A549 (cell line): Measurements from ENCODE around the gene TPCN1. TPM values are rescaled to one million over a fixed set of nuclear protein-coding genes. Genes with fewer than 3 reads are reported as not detected.

Source experiments
- ATAC-seq, 2 experiments: fragments of 200-7000 bp in 1 of 2; fragments of >200 bp in 1 of 2; cut with Nextera tagmentation in 1 of 2; cut with Tn5 transposase in 1 of 2; 3 replicates each; pipeline versions ENCODE4 v1.8.0 to v1.9.1; 2018 to 2020; ENCODE audit warnings: mild to moderate bottlenecking in 1 of 2, moderate library complexity in 1 of 2
- CTCF ChIA-PET: fragments of 300-600 bp; sonication (Branson Sonifier 250); formaldehyde crosslinking; extraction: SDS; loops from one replicate; lab custom pipeline; 2021; ENCODE audit warnings: antibody characterized with exemption, inconsistent platforms; lab: Yijun Ruan, JAX
- POLR2A ChIA-PET: fragments of 350-600 bp; formaldehyde crosslinking; extraction: SDS; loops from one replicate; lab custom pipeline; 2021; ENCODE audit warnings: antibody characterized with exemption, inconsistent platforms; lab: Yijun Ruan, JAX
- DNase-seq, 2 experiments: peaks; one replicate each; pipeline versions ENCODE4 v3.0.0 to v3.0.0-alpha.2; 2011 to 2016; ENCODE audit warnings: low read depth in 1 of 2, low spot score in 1 of 2
- FAIRE-seq: peaks from 2 replicates; lab custom pipeline; 2011; peaks lifted over from hg19 to GRCh38; lab: Jason Lieb, UNC
- H3K27ac ChIP-seq, 2 experiments: fragments of >200 bp; sonication (Bioruptor Twin); formaldehyde crosslinking; 3 replicates each; pipeline ENCODE4 v1.5.1; 2016 to 2017
- H3K4me1 ChIP-seq: fragments of >200 bp; sonication (Bioruptor Twin); formaldehyde crosslinking; 3 replicates; pipeline ENCODE4 v1.6.1; 2016
- H3K4me2 ChIP-seq: fragments of >200 bp; sonication (Bioruptor Twin); formaldehyde crosslinking; 3 replicates; pipeline ENCODE4 v1.6.1; 2016
- H3K4me3 ChIP-seq: fragments of >200 bp; sonication (Bioruptor Twin); formaldehyde crosslinking; 3 replicates; pipeline ENCODE4 v1.5.1; 2016
- H3K9me3 ChIP-seq: fragments of >200 bp; sonication (Bioruptor Twin); formaldehyde crosslinking; 3 replicates; pipeline ENCODE4 v1.6.1; 2016
- ATOH8 ChIP-seq: fragments of 250-450 bp; sonication (Bioruptor Pico); IDR thresholded peaks from 2 replicates; pipeline ENCODE4 v1.5.0; 2020; ENCODE audit warnings: low read depth, mild to moderate bottlenecking, moderate library complexity
- CBX2 ChIP-seq: fragments of 200-600 bp; sonication (generic); IDR thresholded peaks from 2 replicates; pipeline ENCODE4 v1.6.1; 2016; ENCODE audit warnings: low read depth, mild to moderate bottlenecking, borderline replicate concordance
- CEBPB ChIP-seq, 2 experiments: fragments of >200 bp in 1 of 2; sonication (Bioruptor Twin) in 1 of 2; formaldehyde crosslinking in 1 of 2; IDR thresholded peaks; 2 replicates each; pipeline ENCODE4 v1.6.1; 2012 to 2016
- CHD2 ChIP-seq: fragments of 150-350 bp; IDR thresholded peaks from 2 replicates; pipeline ENCODE4 v1.6.1; 2014; ENCODE audit warnings: low read length; ENCODE audit not compliant: partially characterized antibody
- CHD4 ChIP-seq: fragments of 200-600 bp; sonication (generic); IDR thresholded peaks from 2 replicates; pipeline ENCODE4 v1.6.1; 2016; ENCODE audit warnings: antibody characterized with exemption, mild to moderate bottlenecking, borderline replicate concordance
- EHMT2 ChIP-seq: fragments of 200-600 bp; sonication (generic); IDR thresholded peaks from 2 replicates; pipeline ENCODE4 v1.6.1; 2016; ENCODE audit warnings: antibody characterized with exemption, low read depth, mild to moderate bottlenecking, moderate library complexity
- FOXS1 ChIP-seq: fragments of 250-450 bp; sonication (Bioruptor Pico); IDR thresholded peaks from 2 replicates; pipeline ENCODE4 v1.5.0; 2020; ENCODE audit warnings: mild to moderate bottlenecking, moderate library complexity
- HES2 ChIP-seq: fragments of >200 bp; sonication (Bioruptor Twin); formaldehyde crosslinking; IDR thresholded peaks from 2 replicates; pipeline ENCODE4 v1.6.1; 2016
- HEYL ChIP-seq: fragments of 250-450 bp; sonication (Bioruptor Pico); IDR thresholded peaks from 2 replicates; pipeline ENCODE4 v1.8.0; 2021; ENCODE audit warnings: mild to moderate bottlenecking, moderate library complexity
- HOXB5 ChIP-seq: fragments of 250-450 bp; sonication (Bioruptor Pico); IDR thresholded peaks from 2 replicates; pipeline ENCODE4 v1.5.0; 2020; ENCODE audit warnings: mild to moderate bottlenecking, moderate library complexity
- JUN ChIP-seq, 2 experiments: fragments of >200 bp; sonication (Bioruptor Twin); formaldehyde crosslinking; IDR thresholded peaks; 2 replicates in 1 of 2; 3 replicates in 1 of 2; pipeline ENCODE4 v1.6.1; 2016 to 2017
- JUNB ChIP-seq: fragments of >200 bp; sonication (Bioruptor Twin); formaldehyde crosslinking; IDR thresholded peaks from 2 replicates; pipeline ENCODE4 v1.6.1; 2016
- KDM5A ChIP-seq: fragments of 200-600 bp; sonication (generic); IDR thresholded peaks from 2 replicates; pipeline ENCODE4 v1.6.1; 2016; ENCODE audit warnings: antibody characterized with exemption, mild to moderate bottlenecking
- MAFK ChIP-seq: fragments of 450-650 bp; IDR thresholded peaks from 2 replicates; pipeline ENCODE4 v1.6.1; 2014; ENCODE audit not compliant: partially characterized antibody
- NPAS2 ChIP-seq: fragments of 250-450 bp; sonication (Bioruptor Pico); IDR thresholded peaks from 2 replicates; pipeline ENCODE4 v1.8.0; 2022; ENCODE audit warnings: mild to moderate bottlenecking, moderate library complexity, borderline replicate concordance
- RAD21 ChIP-seq, 2 experiments: fragments of >200 bp in 1 of 2; sonication (Bioruptor Twin) in 1 of 2; formaldehyde crosslinking in 1 of 2; IDR thresholded peaks in 1 of 2; conservative IDR thresholded peaks in 1 of 2; 2 replicates in 1 of 2; 3 replicates in 1 of 2; pipeline ENCODE4 v1.6.1; 2012 to 2018; ENCODE audit warnings: inconsistent platforms in 1 of 2
- RARB ChIP-seq: fragments of 250-450 bp; sonication (Bioruptor Pico); IDR thresholded peaks from 2 replicates; pipeline ENCODE4 v1.8.0; 2021; ENCODE audit warnings: mild to moderate bottlenecking, moderate library complexity
- REST ChIP-seq: fragments of 200-600 bp; sonication (generic); IDR thresholded peaks from 2 replicates; pipeline ENCODE4 v1.6.1; 2016; ENCODE audit warnings: antibody characterized with exemption, mild to moderate bottlenecking, moderate library complexity
- RNF2 ChIP-seq: fragments of 200-600 bp; sonication (generic); IDR thresholded peaks from 2 replicates; pipeline ENCODE4 v1.6.1; 2016; ENCODE audit warnings: low read depth, mild to moderate bottlenecking, antibody characterized with exemption, moderate library complexity, borderline replicate concordance
- SMC3 ChIP-seq: fragments of >200 bp; sonication (Bioruptor Twin); formaldehyde crosslinking; IDR thresholded peaks from 3 replicates; pipeline ENCODE4 v1.6.1; 2018; ENCODE audit warnings: inconsistent platforms
- TP53 ChIP-seq: fragments of 250-450 bp; sonication (Bioruptor Pico); IDR thresholded peaks from 2 replicates; pipeline ENCODE4 v1.5.0; 2021; ENCODE audit warnings: mild to moderate bottlenecking, moderate library complexity
- ZC3H11A ChIP-seq: fragments of 450-650 bp; IDR thresholded peaks from 2 replicates; pipeline ENCODE4 v1.6.1; 2014; ENCODE audit warnings: antibody characterized with exemption, mild to moderate bottlenecking
- ZSCAN20 ChIP-seq: fragments of 250-450 bp; sonication (Bioruptor Pico); IDR thresholded peaks from 2 replicates; pipeline ENCODE4 v1.8.0; 2022; ENCODE audit warnings: mild to moderate bottlenecking, moderate library complexity
- WGBS: methylation state at CpG from one replicate; pipeline ENCODE4 v1.1.6; 2017; ENCODE audit errors: missing lambda C conversion rate; 5-methylcytosine and 5-hydroxymethylcytosine counted together
- polyA plus RNA-seq, 4 experiments: library from polyadenylated mRNA; depleted of rRNA in 3 of 4; stranded (reverse); fragments of >200 nt; fragmentation: RNase III in 1 of 4; extraction: RNeasy Plus Mini Kit Qiagen cat#74134 plus additional on column Dnase treatment in 1 of 4; gene quantifications; 2 replicates in 3 of 4; 3 replicates in 1 of 4; pipeline ENCODE4 v1.2.3, GENCODE V29; 2011 to 2017
- TF ChIP-seq, protein P1 (sequence below): IDR thresholded peaks from 2 replicates; pipeline ENCODE4 v1.6.1; 2012; ENCODE audit warnings: low read depth, borderline replicate concordance
- TF ChIP-seq, protein P2 (sequence below): fragments of 250-450 bp; sonication (Bioruptor Pico); IDR thresholded peaks from 2 replicates; pipeline ENCODE4 v1.5.0; 2021; ENCODE audit warnings: mild to moderate bottlenecking, moderate library complexity, borderline replicate concordance
- TF ChIP-seq, protein P3 (sequence below): fragments of 450-650 bp; IDR thresholded peaks from 2 replicates; pipeline ENCODE4 v1.6.1; 2014; ENCODE audit warnings: antibody characterized with exemption
- TF ChIP-seq, protein P4 (sequence below): fragments of >200 bp; sonication (Bioruptor Twin); formaldehyde crosslinking; IDR thresholded peaks from 3 replicates; pipeline ENCODE4 v1.5.1; 2016

Gene TPCN1
- polyA plus RNA-seq, 2 of the 4 experiments (the other 2 are of a cell fraction) = 21.9 to 24.1 TPM

DNA sequence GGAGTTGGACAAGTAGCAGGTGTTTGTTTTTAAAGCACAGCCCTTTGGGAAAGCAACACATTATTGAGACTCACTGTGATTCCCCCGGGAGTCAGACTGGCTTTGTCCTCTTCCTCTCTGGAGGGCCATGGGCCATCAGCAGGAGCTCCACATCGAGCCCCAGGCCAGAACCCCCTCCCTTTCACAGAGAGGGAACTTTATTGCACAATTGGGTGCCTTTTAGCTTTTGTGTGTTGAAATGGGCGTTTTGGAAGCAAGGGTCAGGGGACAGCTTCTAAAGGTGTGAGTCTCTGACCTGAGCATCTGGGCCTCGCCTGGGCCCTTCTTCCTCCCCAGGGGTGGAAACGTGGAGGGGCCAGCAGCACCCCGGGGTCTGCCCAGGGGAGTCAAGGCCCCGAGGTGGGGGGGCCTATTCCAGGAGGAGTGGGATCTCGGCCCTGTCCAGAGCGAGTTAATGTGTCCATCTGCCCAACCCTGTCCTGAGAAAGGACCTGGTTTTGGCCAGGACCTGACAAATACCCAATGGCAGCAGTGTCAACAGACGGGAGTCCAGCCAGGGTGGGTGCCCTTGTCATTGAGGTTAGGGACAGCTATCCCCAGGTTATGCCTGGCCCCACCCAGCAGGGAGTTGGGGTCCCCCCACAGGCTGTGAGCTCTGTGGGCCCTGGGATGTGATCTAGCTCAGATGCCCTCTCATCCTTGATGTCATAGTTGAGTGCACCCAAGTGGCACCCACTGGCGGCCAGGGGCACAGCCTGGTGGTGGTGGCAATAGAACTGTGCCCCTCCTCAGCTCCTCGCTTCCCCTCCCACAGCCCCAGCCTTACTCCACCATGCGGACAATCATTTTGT is 76.6 kb downstream of the TPCN1 start:
- ATAC-seq (no peak), FAIRE-seq (no peak), DNase-seq (no peak)
- H3K9me3 ChIP-seq = no peaks in the 10 kb centered on the region
- no peak overlapping the region for H3K4me3 ChIP-seq
- no peak overlapping the region for H3K4me2 ChIP-seq
- CTCF ChIA-PET = interaction anchor here (1.0 to 1.9 kb wide), 4 partner anchors 12 to 127 kb away, joined by 3 to 4 read pairs (median 3); no protein-coding TSS in a partner anchor
- TF ChIP-seq ZC3H11A = no peak
- TF ChIP-seq, protein P1, sequence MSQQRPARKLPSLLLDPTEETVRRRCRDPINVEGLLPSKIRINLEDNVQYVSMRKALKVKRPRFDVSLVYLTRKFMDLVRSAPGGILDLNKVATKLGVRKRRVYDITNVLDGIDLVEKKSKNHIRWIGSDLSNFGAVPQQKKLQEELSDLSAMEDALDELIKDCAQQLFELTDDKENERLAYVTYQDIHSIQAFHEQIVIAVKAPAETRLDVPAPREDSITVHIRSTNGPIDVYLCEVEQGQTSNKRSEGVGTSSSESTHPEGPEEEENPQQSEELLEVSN = no peak
- TF ChIP-seq SMC3 = no peak
- TF ChIP-seq HOXB5 (CRISPR knock-in tag) = no peak
- no peak for TF ChIP-seq ZSCAN20
- TF ChIP-seq JUN (IDR thresholded peaks at IDR 0.05) = no peak
- no peak for TF ChIP-seq KDM5A
- TF ChIP-seq FOXS1 (CRISPR knock-in tag) = no peak
- TF ChIP-seq, protein P2, sequence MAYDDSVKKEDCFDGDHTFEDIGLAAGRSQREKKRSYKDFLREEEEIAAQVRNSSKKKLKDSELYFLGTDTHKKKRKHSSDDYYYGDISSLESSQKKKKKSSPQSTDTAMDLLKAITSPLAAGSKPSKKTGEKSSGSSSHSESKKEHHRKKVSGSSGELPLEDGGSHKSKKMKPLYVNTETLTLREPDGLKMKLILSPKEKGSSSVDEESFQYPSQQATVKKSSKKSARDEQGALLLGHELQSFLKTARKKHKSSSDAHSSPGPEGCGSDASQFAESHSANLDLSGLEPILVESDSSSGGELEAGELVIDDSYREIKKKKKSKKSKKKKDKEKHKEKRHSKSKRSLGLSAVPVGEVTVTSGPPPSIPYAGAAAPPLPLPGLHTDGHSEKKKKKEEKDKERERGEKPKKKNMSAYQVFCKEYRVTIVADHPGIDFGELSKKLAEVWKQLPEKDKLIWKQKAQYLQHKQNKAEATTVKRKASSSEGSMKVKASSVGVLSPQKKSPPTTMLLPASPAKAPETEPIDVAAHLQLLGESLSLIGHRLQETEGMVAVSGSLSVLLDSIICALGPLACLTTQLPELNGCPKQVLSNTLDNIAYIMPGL (CRISPR knock-in tag) = no peak
- no peak for TF ChIP-seq HEYL
- no peak for TF ChIP-seq CHD4
- TF ChIP-seq TP53 = no peak
- TF ChIP-seq, protein P3, sequence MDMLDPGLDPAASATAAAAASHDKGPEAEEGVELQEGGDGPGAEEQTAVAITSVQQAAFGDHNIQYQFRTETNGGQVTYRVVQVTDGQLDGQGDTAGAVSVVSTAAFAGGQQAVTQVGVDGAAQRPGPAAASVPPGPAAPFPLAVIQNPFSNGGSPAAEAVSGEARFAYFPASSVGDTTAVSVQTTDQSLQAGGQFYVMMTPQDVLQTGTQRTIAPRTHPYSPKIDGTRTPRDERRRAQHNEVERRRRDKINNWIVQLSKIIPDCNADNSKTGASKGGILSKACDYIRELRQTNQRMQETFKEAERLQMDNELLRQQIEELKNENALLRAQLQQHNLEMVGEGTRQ = no peak
- no peak for TF ChIP-seq CBX2
- no peak for TF ChIP-seq REST
- no peak for TF ChIP-seq JUNB
- no peak for TF ChIP-seq ATOH8 (CRISPR knock-in tag)
- H3K4me1 ChIP-seq = peaks cover 21% of the 10 kb centered on the region
- no peak overlapping the region for H3K27ac ChIP-seq
- 79% methylated on average over 13 of the region's 13 CpGs for WGBS
- POLR2A ChIA-PET = no interaction called here

- H3K4me1 ChIP-seq = peaks cover 21% of the 10 kb centered on the region
- H3K4me3 ChIP-seq = no peak overlapping the region
- ATAC-seq (no peak), DNase-seq (no peak), FAIRE-seq (no peak)
- POLR2A ChIA-PET = interaction anchor here (0.6 to 1.9 kb wide), 2 partner anchors 77 to 86 kb away, joined by 3 to 7 read pairs; partner anchors contain the start of gene TPCN1
- 87% methylated on average over 5 of the region's 5 CpGs for WGBS
- CTCF ChIA-PET = interaction anchor here (0.6 to 1.9 kb wide), 5 partner anchors 12 to 1472 kb away, joined by 3 to 4 read pairs (median 3); no protein-coding TSS in a partner anchor
- H3K9me3 ChIP-seq = no peaks in the 10 kb centered on the region
- H3K27ac ChIP-seq = no peak overlapping the region
- no peak overlapping the region for H3K4me2 ChIP-seq
- TF ChIP-seq CHD2 (no peak), MAFK (no peak), RNF2 (no peak), CEBPB (IDR thresholded peaks at IDR 0.05) (no peak), EHMT2 (no peak), HES2 (no peak), NPAS2 (CRISPR knock-in tag) (no peak), RAD21 (conservative IDR thresholded peaks at IDR 0.05 in 1 of 2, IDR thresholded peaks at IDR 0.05 in 1 of 2) (no peak), RARB (CRISPR knock-in tag) (no peak)
- TF ChIP-seq, protein P4, sequence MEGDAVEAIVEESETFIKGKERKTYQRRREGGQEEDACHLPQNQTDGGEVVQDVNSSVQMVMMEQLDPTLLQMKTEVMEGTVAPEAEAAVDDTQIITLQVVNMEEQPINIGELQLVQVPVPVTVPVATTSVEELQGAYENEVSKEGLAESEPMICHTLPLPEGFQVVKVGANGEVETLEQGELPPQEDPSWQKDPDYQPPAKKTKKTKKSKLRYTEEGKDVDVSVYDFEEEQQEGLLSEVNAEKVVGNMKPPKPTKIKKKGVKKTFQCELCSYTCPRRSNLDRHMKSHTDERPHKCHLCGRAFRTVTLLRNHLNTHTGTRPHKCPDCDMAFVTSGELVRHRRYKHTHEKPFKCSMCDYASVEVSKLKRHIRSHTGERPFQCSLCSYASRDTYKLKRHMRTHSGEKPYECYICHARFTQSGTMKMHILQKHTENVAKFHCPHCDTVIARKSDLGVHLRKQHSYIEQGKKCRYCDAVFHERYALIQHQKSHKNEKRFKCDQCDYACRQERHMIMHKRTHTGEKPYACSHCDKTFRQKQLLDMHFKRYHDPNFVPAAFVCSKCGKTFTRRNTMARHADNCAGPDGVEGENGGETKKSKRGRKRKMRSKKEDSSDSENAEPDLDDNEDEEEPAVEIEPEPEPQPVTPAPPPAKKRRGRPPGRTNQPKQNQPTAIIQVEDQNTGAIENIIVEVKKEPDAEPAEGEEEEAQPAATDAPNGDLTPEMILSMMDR = no peak
These were observed 77.2 kb downstream of the TPCN1 start for GRCh38 chr12:113298472-113298817.
